Neural cell (in vitro differentiated cells): ENCODE data around the gene CFAP210. TPM values are rescaled to one million over a fixed set of nuclear protein-coding genes. Genes with fewer than 3 reads are reported as not detected.

Experiments used
- H2AFZ ChIP-seq: fragments of 200-600, 300-800 bp; sonication (generic), shearing (Covaris generic); 2 replicates; pipeline ENCODE4 v1.6.0; 2014; ENCODE audit warnings: low read depth, mild to moderate bottlenecking, antibody characterized with exemption, low read length, moderate library complexity
- H3F3A ChIP-seq: fragments of 200-600 bp; shearing (Covaris generic); 2 replicates; pipeline ENCODE4 v1.6.1; 2016; ENCODE audit warnings: mild to moderate bottlenecking, moderate library complexity, mixed read lengths, antibody characterized with exemption, low read length; ENCODE audit not compliant: insufficient read depth, poor library complexity, severe bottlenecking
- H3K27ac ChIP-seq: fragments of 200-600, 300-800 bp; sonication (generic), shearing (Covaris generic); 2 replicates; pipeline ENCODE4 v1.5.1; 2014; ENCODE audit warnings: mild to moderate bottlenecking, low read length, moderate library complexity
- H3K27me3 ChIP-seq: fragments of 300-800, 200-600 bp; sonication (generic), shearing (Covaris generic); 2 replicates; pipeline ENCODE4 v1.6.0; 2014; ENCODE audit warnings: mild to moderate bottlenecking, low read depth, low read length, moderate library complexity; ENCODE audit not compliant: insufficient read depth
- H3K36me3 ChIP-seq: fragments of 300-800, 200-600 bp; sonication (generic), shearing (Covaris generic); 2 replicates; pipeline ENCODE4 v1.5.1; 2014; ENCODE audit warnings: mild to moderate bottlenecking, antibody characterized with exemption, low read length, moderate library complexity; ENCODE audit not compliant: insufficient read depth
- H3K4me2 ChIP-seq: fragments of 300-800, 200-600 bp; sonication (generic), shearing (Covaris generic); 2 replicates; pipeline ENCODE4 v1.6.0; 2014; ENCODE audit warnings: mild to moderate bottlenecking, low read length
- H3K4me3 ChIP-seq: fragments of 300-800, 200-600 bp; sonication (generic), shearing (Covaris generic); 2 replicates; pipeline ENCODE4 v1.5.1; 2014; ENCODE audit warnings: mild to moderate bottlenecking, low read length, moderate library complexity
- H3K79me2 ChIP-seq: fragments of 200-600 bp; shearing (Covaris generic); replicated peaks from 2 replicates; pipeline ENCODE4 v1.6.0; 2014; ENCODE audit warnings: mild to moderate bottlenecking, low read length, moderate library complexity; ENCODE audit not compliant: insufficient read depth
- H3K9ac ChIP-seq: fragments of 300-800, 200-600 bp; sonication (generic), shearing (Covaris generic); 2 replicates; pipeline ENCODE4 v1.6.1; 2016; ENCODE audit warnings: mild to moderate bottlenecking, low read length, mixed read lengths
- H3K9me2 ChIP-seq: fragments of 200-600 bp; shearing (Covaris generic); 2 replicates; pipeline ENCODE4 v1.6.1; 2016; ENCODE audit warnings: mild to moderate bottlenecking, low read length, mixed read lengths; ENCODE audit not compliant: insufficient read depth
- H3K9me3 ChIP-seq: fragments of 200-600, 300-800 bp; sonication (generic), shearing (Covaris generic); 2 replicates; pipeline ENCODE4 v1.6.1; 2016; ENCODE audit warnings: mild to moderate bottlenecking, mixed run types, low read length, moderate library complexity, mixed read lengths
- H4K20me1 ChIP-seq: fragments of 200-600 bp; shearing (Covaris generic); 2 replicates; pipeline ENCODE4 v1.6.1; 2016; ENCODE audit warnings: mild to moderate bottlenecking, mixed run types; ENCODE audit not compliant: insufficient read depth
- CTCF ChIP-seq: fragments of 450-650 bp; IDR thresholded peaks from 2 replicates; pipeline ENCODE4 v1.5.1; 2014; ENCODE audit warnings: antibody characterized with exemption, mild to moderate bottlenecking, moderate library complexity; ENCODE audit not compliant: poor library complexity, severe bottlenecking
- EP300 ChIP-seq: fragments of 450-650 bp; conservative IDR thresholded peaks from 2 replicates; pipeline ENCODE4 v1.6.1; 2014; ENCODE audit warnings: antibody characterized with exemption, mild to moderate bottlenecking, moderate library complexity; ENCODE audit not compliant: poor library complexity, severe bottlenecking
- EZH2 ChIP-seq: fragments of 200-600, 300-800 bp; shearing (Covaris generic), sonication (generic); IDR thresholded peaks from 2 replicates; pipeline ENCODE4 v1.6.1; 2014; ENCODE audit warnings: antibody characterized with exemption, low read length, borderline replicate concordance, mild to moderate bottlenecking; ENCODE audit not compliant: insufficient read depth, poor library complexity, severe bottlenecking
- MXI1 ChIP-seq: fragments of 450-650 bp; conservative IDR thresholded peaks from 2 replicates; pipeline ENCODE4 v1.6.1; 2014; ENCODE audit warnings: antibody characterized with exemption, mild to moderate bottlenecking; ENCODE audit not compliant: poor library complexity, severe bottlenecking
- POLR2AphosphoS5 ChIP-seq: IDR thresholded peaks from 2 replicates; pipeline ENCODE4 v1.6.1; 2012
- RAD21 ChIP-seq: fragments of 450-650 bp; conservative IDR thresholded peaks from 2 replicates; pipeline ENCODE4 v1.6.1; 2014; ENCODE audit warnings: antibody characterized with exemption, mild to moderate bottlenecking, moderate library complexity
- REST ChIP-seq: IDR thresholded peaks from 2 replicates; pipeline ENCODE4 v1.6.1; 2012; ENCODE audit warnings: borderline replicate concordance
- SMC3 ChIP-seq: fragments of 450-650 bp; conservative IDR thresholded peaks from 2 replicates; pipeline ENCODE4 v1.6.1; 2014; ENCODE audit warnings: antibody characterized with exemption, mild to moderate bottlenecking, moderate library complexity; ENCODE audit not compliant: poor library complexity
- TAF1 ChIP-seq: IDR thresholded peaks from 2 replicates; pipeline ENCODE4 v1.6.1; 2012; ENCODE audit warnings: low read depth
- polyA plus RNA-seq: library from polyadenylated mRNA; depleted of rRNA; stranded (reverse); fragments of >200 nt; gene quantifications from 2 replicates; pipeline ENCODE4 v1.2.3, GENCODE V29; 2014

The CFAP210 gene
- polyA plus RNA-seq, 1 donor from 2014 or later, result 0.20 TPM

- Histone ChIP-seq H3K9ac (no peak overlapping the region), H4K20me1 (no peaks in the 10 kb centered on the region), H3K9me3 (no peaks in the 10 kb centered on the region), H3F3A (no peaks in the 10 kb centered on the region), H2AFZ (no peak overlapping the region), H3K4me2 (no peak overlapping the region), H3K79me2 (no peaks in the 10 kb centered on the region), H3K9me2 (no peaks in the 10 kb centered on the region), H3K27ac (no peak overlapping the region), H3K4me3 (no peak overlapping the region), H3K27me3 (no peaks in the 10 kb centered on the region), H3K36me3 (no peaks in the 10 kb centered on the region)
- TF ChIP-seq EZH2 (no peak), EP300 (no peak), CTCF (no peak), REST (no peak)
Observed at GRCh38 chr2:169661265-169661664, 32.9 kb downstream of the CFAP210 start.

GRCh38 chr2:169659320-169659719 is 34.9 kb downstream of the CFAP210 start:
- H3K79me2 ChIP-seq, result no peaks in the 10 kb centered on the region
- no peaks in the 10 kb centered on the region for H3K36me3 ChIP-seq
- no peaks in the 10 kb centered on the region for H4K20me1 ChIP-seq
- no peak overlapping the region for H3K9ac ChIP-seq
- H3K4me3 ChIP-seq, result no peak overlapping the region
- TF ChIP-seq RAD21, result no peak
- no peak for TF ChIP-seq EP300
- no peak for TF ChIP-seq REST
- no peak for TF ChIP-seq SMC3
- TF ChIP-seq MXI1, result no peak
- TF ChIP-seq POLR2AphosphoS5, result no peak
- no peak for TF ChIP-seq EZH2
- TF ChIP-seq TAF1, result no peak
- TF ChIP-seq CTCF, result no peak
- H3K9me3 ChIP-seq, result no peaks in the 10 kb centered on the region
- no peak overlapping the region for H3K27ac ChIP-seq
- no peaks in the 10 kb centered on the region for H3K9me2 ChIP-seq
- H3K4me2 ChIP-seq, result no peak overlapping the region
- no peaks in the 10 kb centered on the region for H3K27me3 ChIP-seq
- H3F3A ChIP-seq, result no peaks in the 10 kb centered on the region
- no peak overlapping the region for H2AFZ ChIP-seq
